ENCODE results near the gene BABAM2. TPM values are rescaled to one million over a fixed set of nuclear protein-coding genes. Genes with fewer than 3 reads are reported as not detected.
"Not testable (repeated sequence)": the region's sequence is repeated elsewhere in the genome, so short reads cannot be mapped to it uniquely, and the experiment has no call there.

The BABAM2 gene
- total and polyA plus RNA-seq, 9 of the 15 experiments (the other 6 are each of a cell fraction or from before 2014, with no cell fraction given), result 10.9 to 37.4 (median 25.6) TPM

GRCh38 chr2:28331797-28332196, 441.3 kb downstream of the BABAM2 start:
- H4K20me1 ChIP-seq (replicated peaks; ENCODE audit: control insufficient read depth, insufficient read depth, low read length); BruUV-seq (replicated peaks); H3K4me2 ChIP-seq (ENCODE audit: insufficient read depth, low read length); H3K4me1 ChIP-seq (replicated peaks in 1 of 2; ENCODE audit: control insufficient read depth in 2 of 2, insufficient read depth in 2 of 2, low read length in 2 of 2); DNase-seq (ENCODE audit: extremely low read depth in 1 of 4, low spot score in 3 of 4); CTCF ChIA-PET (ENCODE audit: low intra/inter-chr PET ratio); H3K36me3 ChIP-seq (ENCODE audit: control insufficient read depth, insufficient read depth, low read length); H3K4me3 ChIP-seq; intact Hi-C loops (cut with micrococcal nuclease); H3K27me3 ChIP-seq (ENCODE audit: control insufficient read depth in 2 of 2, insufficient read depth in 2 of 2, low read length in 2 of 2); H2AFZ ChIP-seq (ENCODE audit: low read depth, low read length); H3K9me3 ChIP-seq (replicated peaks; ENCODE audit: control insufficient read depth, insufficient read depth, low read depth, low read length); ATAC-seq; in situ Hi-C loops (cut with MboI); H3K79me2 ChIP-seq (ENCODE audit: control insufficient read depth, insufficient read depth, low read length); H3K9me1 ChIP-seq (ENCODE audit: control insufficient read depth, insufficient read depth, low read length); FAIRE-seq; H3K27ac ChIP-seq (ENCODE audit: extremely low read depth, low read depth, low read length); H3K9ac ChIP-seq (ENCODE audit: insufficient read depth in 1 of 2, low read depth in 2 of 2, low read length in 2 of 2): not testable (repeated sequence)
- WGBS (ENCODE audit: insufficient coverage, low coverage, missing lambda C conversion rate), result 63% methylated on average over 3 of the region's 3 CpGs
- TF ChIP-seq ZNF146 (CRISPR knock-in tag; IDR thresholded peaks at IDR 0.05; ENCODE audit: unreplicated experiment), result peak; percentile 62
- POLR2A ChIA-PET, result interaction anchor here (0.6 to 1.0 kb wide), 2 partner anchors 8 to 15 kb away, joined by 3 read pairs; no protein-coding TSS in a partner anchor

DNA sequence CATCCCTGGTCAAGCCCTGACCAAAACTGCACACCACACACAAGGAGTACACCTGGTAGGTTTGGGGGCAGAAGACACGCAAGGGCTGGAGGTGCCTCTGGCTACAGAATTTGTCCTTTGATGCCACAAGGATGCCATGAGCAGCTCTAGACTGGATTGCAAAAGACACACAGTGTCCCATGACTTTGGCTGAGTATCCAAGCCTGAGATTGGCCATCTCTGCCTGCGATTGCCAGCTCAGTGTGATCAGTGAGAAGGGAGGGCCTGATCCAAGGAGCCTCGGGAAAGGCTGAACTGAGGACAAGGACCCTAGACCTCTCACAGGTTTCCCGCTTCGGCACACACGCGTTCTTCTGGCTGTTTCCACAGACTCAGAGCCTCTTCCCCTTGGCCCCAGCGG, 442.2 kb downstream of the BABAM2 start:
- no peaks in the 10 kb centered on the region; a peak in 1 of 5 replicates for H3K27me3 ChIP-seq (ENCODE audit: control insufficient read depth in 2 of 2, insufficient read depth in 2 of 2, low read length in 2 of 2)
- ATAC-seq, result no peak
- WGBS (ENCODE audit: insufficient coverage, low coverage, missing lambda C conversion rate), result 79% methylated on average over 8 of the region's 8 CpGs
- FAIRE-seq, result no peak
- no peak overlapping the region for H3K4me3 ChIP-seq
- no peaks in the 10 kb centered on the region for H3K9me1 ChIP-seq (ENCODE audit: control insufficient read depth, insufficient read depth, low read length)
- in situ Hi-C loops (cut with MboI) (no loop called here), intact Hi-C loops (cut with micrococcal nuclease) (no loop called here)
- POLR2A ChIA-PET, result interaction anchor here (0.7 to 1.0 kb wide), 2 partner anchors 15 to 16 kb away, joined by 3 read pairs; no protein-coding TSS in a partner anchor
- DNase-seq (ENCODE audit: extremely low read depth in 1 of 4, low spot score in 3 of 4), result no peak
- CTCF ChIA-PET (ENCODE audit: low intra/inter-chr PET ratio), result no interaction called here
- H3K9me3 ChIP-seq (replicated peaks; ENCODE audit: control insufficient read depth, insufficient read depth, low read depth, low read length), result no peaks in the 10 kb centered on the region
- no peak overlapping the region for H3K9ac ChIP-seq (ENCODE audit: insufficient read depth in 1 of 2, low read depth in 2 of 2, low read length in 2 of 2)
- H3K27ac ChIP-seq (ENCODE audit: extremely low read depth, low read depth, low read length), result no peak overlapping the region
- no peaks in the 10 kb centered on the region for H3K79me2 ChIP-seq (ENCODE audit: control insufficient read depth, insufficient read depth, low read length)
- no peak overlapping the region for H3K4me2 ChIP-seq (ENCODE audit: insufficient read depth, low read length)
- no peak overlapping the region for H2AFZ ChIP-seq (ENCODE audit: low read depth, low read length)
- no TSS peak for BruUV-seq (replicated peaks)
- no peaks in the 10 kb centered on the region for H3K36me3 ChIP-seq (ENCODE audit: control insufficient read depth, insufficient read depth, low read length)
- peaks cover 0 to 8% of the 10 kb centered on the region in 2 experiments; a peak in 2 of 5 replicates for H3K4me1 ChIP-seq (replicated peaks in 1 of 2; ENCODE audit: control insufficient read depth in 2 of 2, insufficient read depth in 2 of 2, low read length in 2 of 2)
- no peaks in the 10 kb centered on the region for H4K20me1 ChIP-seq (replicated peaks; ENCODE audit: control insufficient read depth, insufficient read depth, low read length)
- TF ChIP-seq SETDB1 (IDR thresholded peaks at IDR 0.05; ENCODE audit: low read length), result no peak
- no peak for TF ChIP-seq HDAC2 (IDR thresholded peaks at IDR 0.05)
- no peak for TF ChIP-seq FOXK2 (conservative IDR thresholded peaks at IDR 0.05 in 1 of 2, IDR thresholded peaks at IDR 0.05 in 1 of 2; ENCODE audit: low read depth in 2 of 2)
- TF ChIP-seq, protein P1, sequence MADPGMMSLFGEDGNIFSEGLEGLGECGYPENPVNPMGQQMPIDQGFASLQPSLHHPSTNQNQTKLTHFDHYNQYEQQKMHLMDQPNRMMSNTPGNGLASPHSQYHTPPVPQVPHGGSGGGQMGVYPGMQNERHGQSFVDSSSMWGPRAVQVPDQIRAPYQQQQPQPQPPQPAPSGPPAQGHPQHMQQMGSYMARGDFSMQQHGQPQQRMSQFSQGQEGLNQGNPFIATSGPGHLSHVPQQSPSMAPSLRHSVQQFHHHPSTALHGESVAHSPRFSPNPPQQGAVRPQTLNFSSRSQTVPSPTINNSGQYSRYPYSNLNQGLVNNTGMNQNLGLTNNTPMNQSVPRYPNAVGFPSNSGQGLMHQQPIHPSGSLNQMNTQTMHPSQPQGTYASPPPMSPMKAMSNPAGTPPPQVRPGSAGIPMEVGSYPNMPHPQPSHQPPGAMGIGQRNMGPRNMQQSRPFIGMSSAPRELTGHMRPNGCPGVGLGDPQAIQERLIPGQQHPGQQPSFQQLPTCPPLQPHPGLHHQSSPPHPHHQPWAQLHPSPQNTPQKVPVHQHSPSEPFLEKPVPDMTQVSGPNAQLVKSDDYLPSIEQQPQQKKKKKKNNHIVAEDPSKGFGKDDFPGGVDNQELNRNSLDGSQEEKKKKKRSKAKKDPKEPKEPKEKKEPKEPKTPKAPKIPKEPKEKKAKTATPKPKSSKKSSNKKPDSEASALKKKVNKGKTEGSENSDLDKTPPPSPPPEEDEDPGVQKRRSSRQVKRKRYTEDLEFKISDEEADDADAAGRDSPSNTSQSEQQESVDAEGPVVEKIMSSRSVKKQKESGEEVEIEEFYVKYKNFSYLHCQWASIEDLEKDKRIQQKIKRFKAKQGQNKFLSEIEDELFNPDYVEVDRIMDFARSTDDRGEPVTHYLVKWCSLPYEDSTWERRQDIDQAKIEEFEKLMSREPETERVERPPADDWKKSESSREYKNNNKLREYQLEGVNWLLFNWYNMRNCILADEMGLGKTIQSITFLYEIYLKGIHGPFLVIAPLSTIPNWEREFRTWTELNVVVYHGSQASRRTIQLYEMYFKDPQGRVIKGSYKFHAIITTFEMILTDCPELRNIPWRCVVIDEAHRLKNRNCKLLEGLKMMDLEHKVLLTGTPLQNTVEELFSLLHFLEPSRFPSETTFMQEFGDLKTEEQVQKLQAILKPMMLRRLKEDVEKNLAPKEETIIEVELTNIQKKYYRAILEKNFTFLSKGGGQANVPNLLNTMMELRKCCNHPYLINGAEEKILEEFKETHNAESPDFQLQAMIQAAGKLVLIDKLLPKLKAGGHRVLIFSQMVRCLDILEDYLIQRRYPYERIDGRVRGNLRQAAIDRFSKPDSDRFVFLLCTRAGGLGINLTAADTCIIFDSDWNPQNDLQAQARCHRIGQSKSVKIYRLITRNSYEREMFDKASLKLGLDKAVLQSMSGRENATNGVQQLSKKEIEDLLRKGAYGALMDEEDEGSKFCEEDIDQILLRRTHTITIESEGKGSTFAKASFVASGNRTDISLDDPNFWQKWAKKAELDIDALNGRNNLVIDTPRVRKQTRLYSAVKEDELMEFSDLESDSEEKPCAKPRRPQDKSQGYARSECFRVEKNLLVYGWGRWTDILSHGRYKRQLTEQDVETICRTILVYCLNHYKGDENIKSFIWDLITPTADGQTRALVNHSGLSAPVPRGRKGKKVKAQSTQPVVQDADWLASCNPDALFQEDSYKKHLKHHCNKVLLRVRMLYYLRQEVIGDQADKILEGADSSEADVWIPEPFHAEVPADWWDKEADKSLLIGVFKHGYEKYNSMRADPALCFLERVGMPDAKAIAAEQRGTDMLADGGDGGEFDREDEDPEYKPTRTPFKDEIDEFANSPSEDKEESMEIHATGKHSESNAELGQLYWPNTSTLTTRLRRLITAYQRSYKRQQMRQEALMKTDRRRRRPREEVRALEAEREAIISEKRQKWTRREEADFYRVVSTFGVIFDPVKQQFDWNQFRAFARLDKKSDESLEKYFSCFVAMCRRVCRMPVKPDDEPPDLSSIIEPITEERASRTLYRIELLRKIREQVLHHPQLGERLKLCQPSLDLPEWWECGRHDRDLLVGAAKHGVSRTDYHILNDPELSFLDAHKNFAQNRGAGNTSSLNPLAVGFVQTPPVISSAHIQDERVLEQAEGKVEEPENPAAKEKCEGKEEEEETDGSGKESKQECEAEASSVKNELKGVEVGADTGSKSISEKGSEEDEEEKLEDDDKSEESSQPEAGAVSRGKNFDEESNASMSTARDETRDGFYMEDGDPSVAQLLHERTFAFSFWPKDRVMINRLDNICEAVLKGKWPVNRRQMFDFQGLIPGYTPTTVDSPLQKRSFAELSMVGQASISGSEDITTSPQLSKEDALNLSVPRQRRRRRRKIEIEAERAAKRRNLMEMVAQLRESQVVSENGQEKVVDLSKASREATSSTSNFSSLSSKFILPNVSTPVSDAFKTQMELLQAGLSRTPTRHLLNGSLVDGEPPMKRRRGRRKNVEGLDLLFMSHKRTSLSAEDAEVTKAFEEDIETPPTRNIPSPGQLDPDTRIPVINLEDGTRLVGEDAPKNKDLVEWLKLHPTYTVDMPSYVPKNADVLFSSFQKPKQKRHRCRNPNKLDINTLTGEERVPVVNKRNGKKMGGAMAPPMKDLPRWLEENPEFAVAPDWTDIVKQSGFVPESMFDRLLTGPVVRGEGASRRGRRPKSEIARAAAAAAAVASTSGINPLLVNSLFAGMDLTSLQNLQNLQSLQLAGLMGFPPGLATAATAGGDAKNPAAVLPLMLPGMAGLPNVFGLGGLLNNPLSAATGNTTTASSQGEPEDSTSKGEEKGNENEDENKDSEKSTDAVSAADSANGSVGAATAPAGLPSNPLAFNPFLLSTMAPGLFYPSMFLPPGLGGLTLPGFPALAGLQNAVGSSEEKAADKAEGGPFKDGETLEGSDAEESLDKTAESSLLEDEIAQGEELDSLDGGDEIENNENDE (IDR thresholded peaks at IDR 0.05; ENCODE audit: low read depth, low read length), result no peak
